GM19395 (cell line): ENCODE data around the gene DNTT.
A peak's percentile ranks its signal among the peaks of the same experiment; 100 is the strongest.

Source experiments
- ATAC-seq: cut with Tn5 transposase; IDR thresholded peaks from one replicate; pipeline ENCODE4 v1.9.1; 2021; ENCODE audit warnings: mild to moderate bottlenecking, moderate library complexity; ENCODE audit not compliant: unreplicated experiment

DNTT gene

DNA sequence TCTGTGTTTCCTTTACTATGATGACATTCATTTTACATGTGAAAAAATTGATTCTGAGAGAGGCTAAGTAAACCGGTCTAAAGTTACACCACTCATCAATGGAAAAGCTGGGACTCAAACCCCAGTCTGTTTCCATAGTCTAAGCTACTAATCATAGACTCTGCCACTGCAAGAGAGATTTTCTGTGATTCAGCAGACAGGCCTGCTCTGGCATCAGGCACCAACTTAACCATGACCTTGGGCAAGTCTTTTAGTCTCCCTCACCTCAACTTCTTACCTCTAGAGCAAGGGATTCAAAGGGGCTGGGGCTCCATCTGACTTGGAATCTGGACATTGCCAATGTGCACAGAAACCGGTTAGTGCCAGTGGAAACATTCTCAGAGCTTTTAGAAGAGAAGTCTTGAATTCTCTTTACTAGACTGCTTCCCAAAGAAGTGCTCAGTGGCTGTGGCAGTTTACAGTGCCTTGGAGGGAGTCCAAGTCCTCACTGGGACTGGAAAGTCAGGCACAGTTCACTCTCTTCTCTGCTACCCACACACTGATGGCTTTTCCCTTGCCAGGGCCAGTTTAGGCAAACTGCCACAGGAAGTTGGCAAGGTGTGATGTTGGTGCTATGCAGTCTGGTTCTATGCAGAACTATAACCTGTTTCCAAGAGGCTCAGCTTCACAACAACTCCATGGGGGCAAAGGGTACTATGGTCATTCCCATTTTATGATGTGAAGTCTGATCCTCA lies 28.4 kb upstream of the DNTT start:
- no peak for ATAC-seq

DNA sequence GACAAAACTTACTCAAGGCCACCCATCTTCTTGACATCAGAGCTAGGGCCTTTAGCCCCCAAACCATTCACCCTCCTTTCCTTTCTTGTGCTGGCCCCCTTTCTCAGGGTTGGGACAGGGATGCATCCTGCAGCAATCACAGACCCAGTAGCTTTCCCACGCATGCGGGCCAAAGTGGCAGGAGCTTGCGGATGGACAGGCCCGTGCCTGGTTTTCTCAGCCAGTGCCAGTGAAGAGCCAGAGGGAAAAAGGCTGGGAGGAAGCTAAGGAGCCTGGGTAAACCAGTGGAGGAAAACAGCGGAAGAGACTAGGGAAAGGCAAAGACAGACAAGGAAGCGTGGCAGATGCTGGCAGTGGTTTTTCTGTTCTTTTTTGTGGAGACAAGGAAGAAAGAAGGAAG lies 27.8 kb upstream of the DNTT start:
- ATAC-seq = no peak

DNA sequence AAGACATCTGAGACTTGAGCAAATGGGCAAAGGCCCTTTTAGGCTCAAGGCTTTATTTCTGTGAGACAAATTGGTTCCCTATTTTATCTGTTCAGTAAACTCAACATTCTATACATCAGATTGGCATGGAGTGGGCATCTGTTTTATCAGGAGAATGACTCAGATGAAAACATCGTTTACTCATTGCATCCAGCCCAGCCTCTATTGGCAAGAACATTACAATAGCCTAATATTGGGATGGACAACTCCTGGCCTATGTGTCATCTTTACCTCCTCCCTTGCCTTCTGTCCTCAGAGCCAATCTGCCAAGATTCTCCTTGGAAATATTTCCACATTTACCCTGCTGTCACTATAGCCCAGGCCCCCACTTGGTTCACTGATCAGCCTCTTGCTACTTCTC lies 27.4 kb upstream of the DNTT start:
- no peak for ATAC-seq

DNA sequence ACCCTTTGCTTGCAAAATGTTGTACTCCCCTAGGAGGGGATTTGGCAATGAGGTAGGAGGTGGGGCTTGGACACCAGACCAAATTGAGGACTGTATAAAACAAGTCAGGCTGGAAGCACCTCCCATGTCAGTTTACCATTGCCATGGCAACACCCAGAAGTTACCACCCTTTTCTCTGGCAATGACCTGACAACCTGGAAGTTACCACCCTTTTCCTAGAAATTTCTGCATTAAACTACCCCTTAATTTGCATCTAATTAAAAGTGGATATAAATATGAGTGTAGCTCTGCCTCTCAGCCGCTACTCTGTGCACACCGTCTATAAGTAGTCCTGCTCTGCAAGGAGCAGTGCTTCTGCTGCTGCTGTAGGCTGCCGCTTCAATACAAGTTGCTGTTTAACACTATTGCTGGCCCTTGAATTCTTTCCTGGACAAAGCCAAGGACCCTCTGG lies 25.0 kb upstream of the DNTT start:
- no peak for ATAC-seq

- no peak for ATAC-seq
These were observed 23.4 kb upstream of the DNTT start for GRCh38 chr10:96280859-96281258.

- no peak for ATAC-seq
These were observed 22.7 kb upstream of the DNTT start for GRCh38 chr10:96281444-96282029.

DNA sequence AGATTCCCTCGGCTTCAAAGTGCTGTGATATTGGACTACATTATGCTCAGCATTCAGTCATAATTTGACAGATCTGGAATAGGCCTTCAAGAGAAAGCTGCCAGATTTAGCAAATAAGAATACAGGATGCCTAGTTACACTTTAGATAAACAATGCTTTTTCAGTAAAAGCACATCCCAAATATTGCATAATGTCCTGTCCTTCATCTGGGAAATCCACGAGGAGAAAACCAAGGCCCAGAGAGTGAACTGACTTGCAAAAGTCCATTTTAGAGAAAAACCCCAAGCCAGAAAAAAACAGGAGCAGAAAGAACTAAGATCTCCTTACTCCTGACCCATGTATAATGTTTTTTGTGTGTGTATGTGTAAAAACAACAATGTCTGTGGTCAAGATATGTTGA lies 20.9 kb upstream of the DNTT start:
- ATAC-seq = no peak

DNA sequence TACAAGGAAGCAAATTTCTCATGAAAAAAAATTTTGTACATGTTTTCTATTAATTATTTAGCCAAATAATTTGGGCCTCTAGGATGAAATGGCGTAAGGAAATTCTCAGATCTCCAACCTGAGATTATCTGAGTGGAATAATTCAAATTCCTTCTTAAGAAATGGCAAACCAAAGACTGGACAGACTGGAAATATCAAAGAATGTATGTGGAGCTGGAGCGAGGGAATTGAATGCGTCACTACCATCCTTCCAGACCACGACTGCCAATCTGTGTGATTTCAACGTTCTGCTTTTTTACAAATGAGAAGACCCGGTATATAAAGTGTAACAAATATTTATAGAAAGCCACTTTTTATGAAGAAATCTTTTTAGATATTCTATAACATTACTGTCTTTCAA lies 20.5 kb upstream of the DNTT start:
- no peak for ATAC-seq

DNA sequence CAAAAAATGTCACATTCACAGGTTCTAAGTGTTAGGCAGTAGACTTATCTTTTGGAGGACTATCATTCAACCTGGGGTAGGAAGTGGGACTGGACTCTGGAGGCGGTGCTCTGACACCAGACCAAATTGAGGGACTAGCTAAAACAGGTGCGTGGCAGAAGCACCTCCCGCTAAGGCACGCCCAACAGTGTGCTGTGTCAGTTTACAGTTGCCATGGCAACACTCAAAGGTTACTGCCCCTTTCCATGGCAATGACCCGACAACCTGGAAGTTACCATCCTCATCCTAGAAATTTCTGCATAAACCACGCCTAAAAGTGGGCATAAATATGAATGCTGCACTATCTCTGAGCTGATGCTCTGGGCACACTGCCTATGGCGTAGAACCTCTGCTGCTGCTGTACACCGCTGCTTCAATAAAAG lies 18.9 kb upstream of the DNTT start:
- ATAC-seq = no peak

- ATAC-seq = peak; percentile 70
These were observed 16.7 kb upstream of the DNTT start for GRCh38 chr10:96287392-96288105.

DNA sequence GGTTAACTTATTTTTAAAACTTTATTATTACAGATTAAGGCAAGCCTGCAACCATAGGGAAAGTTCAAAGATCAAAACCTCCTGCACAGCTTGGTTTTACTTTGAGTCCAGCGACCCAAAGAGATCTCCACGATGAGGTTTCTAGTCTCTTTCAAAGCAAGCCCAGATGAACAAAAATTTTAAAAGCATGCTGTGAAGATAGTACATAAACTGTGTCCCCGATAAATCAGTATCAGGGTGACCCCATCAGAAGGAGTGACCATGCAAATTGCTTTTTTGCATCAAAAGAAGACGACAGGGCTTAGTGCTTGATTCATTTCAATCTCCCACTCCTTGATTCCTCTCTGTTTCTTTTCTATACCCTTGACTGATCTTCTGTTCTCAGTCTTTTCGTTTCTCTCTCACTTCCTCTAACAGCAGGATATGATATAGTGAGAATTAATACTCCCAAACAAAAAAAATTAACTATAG lies 16.0 kb upstream of the DNTT start:
- ATAC-seq = peak; percentile 66

GRCh38 chr10:96289218-96289910 lies 14.9 kb upstream of the DNTT start:
- no peak for ATAC-seq

- ATAC-seq = peak; percentile 40
These were observed 13.7 kb upstream of the DNTT start for GRCh38 chr10:96290368-96291133.

DNA sequence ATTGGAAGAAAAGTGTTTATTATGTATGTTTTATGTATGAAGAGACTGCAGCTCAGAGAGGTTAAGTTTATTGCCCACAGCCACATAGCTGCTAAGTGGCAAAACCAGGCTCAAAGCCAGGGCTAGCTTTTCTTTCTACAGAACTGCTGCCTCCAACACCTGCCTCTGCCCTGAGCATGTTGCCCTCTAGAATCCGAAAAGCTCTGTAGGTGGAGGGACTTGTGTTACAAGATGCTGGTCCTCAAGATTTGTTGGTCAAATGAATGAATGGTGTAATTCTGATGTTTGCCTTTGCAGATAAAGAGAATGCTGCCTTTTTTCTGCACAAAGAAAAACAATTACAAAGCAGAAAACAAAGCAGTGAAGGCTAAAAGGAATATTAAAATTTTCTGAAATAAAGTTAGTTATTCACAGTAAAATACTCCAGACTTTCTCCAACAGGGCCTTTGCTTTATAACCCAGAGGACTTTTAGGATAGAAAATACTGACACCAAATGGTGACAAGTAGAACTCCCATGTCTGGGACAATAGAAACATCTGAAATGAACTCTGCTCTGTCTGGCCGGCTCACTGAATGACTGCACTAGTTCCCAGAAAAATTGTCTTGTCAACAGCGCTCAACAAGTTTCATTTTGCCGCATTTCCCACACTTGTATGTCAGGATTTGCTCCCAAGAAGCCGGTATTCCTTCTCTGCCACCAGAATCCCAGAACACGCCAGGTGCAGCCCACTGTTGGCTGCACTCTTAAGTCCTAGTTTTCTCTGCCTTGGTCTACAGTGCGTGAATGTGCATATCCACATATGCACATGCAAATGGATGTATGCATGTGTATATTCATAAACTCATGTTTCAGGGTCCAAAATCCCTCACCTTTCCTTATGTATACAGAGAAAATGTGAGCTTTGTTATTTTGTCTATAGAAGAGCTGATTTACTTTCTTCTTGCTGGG lies 11.0 kb upstream of the DNTT start:
- peak; percentile 68 for ATAC-seq

GRCh38 chr10:96295475-96295874 lies 8.8 kb upstream of the DNTT start:
- ATAC-seq = no peak

DNA sequence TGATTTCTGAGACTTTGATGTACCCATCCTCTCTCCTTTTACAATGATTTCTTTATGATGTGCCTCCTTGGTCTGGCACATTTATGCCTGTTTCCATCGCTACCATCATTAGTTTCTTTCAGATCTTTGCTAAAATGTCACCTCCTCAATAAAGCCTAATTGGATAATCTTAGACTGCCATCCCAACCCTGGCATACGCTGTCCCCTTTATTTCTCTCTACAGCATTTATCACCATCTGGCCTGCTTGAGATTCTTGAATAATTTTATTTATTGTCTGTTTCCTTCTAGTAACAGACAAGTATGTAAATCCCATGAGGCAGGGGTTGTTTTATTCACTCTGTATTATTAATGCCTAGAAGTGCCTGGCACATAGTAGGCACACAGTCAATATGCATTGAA lies 6.7 kb upstream of the DNTT start:
- ATAC-seq = no peak

DNA sequence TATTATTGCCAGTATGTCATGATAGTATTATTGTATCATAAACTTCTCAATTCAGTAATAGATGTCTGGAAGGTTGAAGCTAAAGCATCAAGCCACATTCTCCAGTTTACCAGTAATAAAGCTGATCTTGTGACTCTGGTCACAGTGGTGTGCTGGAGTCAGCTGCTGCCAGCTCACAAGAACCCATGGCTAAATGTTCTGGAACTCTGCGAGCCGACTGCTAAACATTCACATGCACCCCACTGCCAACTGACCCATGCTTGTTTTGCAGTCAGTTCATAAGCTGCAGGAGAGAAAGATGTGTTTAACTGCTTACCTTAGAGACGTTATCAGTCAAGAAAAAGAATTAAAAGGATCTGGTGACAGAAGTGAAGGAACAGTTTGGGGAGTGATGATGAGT lies 5.9 kb upstream of the DNTT start:
- no peak for ATAC-seq

GRCh38 chr10:96299383-96299782 lies 4.9 kb upstream of the DNTT start:
- ATAC-seq = no peak

DNA sequence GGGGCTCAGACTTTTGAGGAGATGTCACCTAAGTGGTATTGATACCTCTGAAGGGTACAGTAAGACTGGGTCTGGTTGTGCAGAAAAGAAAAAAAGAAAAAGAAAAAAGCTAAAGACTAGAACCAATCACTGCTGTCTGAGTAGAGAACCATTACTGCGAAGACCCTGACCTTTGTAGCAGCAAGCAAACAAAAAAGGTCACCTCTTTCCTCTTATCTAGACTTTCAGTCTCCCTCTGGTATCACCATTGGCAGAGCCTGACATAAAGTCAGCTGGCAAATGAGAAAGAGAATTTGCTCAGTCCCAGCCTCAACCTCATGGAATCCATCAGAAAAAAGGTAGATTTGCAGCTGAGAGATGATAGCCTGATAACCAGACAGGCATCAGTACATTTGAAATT lies 2.6 kb upstream of the DNTT start:
- ATAC-seq = no peak

GRCh38 chr10:96305019-96305418 lies 785 bp downstream of the DNTT start:
- ATAC-seq = no peak
